Inflammatory macrophage treated with lipopolysaccharide for 1 hour (primary cell): Measurements from ENCODE around the gene SOX13.
"Not testable (repeated sequence)": the region's sequence is repeated elsewhere in the genome, so short reads cannot be mapped to it uniquely, and the experiment has no call there.

Source experiments
- DNase-seq, 2 donors: peaks; one replicate each; pipeline ENCODE4 v3.0.0-alpha.2; 2020 to 2022

SOX13 gene

GRCh38 chr1:204072931-204073836, at the start of gene SOX13:
Gene SOX13 (plus strand): TSS chr1:204073115. CDS start chr1:204112916, 39,801 bp downstream.
- DNase-seq, result peak; percentile 35 to 40

- DNase-seq, result no peak
Observed at GRCh38 chr1:204025917-204026707, 46.8 kb upstream of the SOX13 start.

DNA sequence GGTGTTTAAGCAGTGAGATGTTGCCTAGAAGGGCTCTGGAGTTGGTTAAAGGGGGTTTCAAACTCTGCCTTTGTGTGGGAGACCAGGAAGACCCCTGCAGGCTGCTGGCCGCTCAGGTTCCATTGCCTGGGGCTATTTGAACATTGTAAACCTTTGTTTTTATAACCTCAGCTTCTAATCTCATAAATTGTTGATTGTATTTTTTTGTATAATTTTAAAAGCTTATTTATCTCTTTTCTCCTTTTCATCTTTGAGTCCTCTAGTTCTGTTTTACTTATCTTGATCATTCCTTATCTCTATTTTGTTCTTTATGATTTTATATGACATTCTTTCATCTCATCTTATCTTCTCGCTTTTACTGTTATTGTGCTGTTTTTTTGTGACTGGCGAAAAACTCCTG, 45.5 kb upstream of the SOX13 start:
- DNase-seq, result no peak

DNA sequence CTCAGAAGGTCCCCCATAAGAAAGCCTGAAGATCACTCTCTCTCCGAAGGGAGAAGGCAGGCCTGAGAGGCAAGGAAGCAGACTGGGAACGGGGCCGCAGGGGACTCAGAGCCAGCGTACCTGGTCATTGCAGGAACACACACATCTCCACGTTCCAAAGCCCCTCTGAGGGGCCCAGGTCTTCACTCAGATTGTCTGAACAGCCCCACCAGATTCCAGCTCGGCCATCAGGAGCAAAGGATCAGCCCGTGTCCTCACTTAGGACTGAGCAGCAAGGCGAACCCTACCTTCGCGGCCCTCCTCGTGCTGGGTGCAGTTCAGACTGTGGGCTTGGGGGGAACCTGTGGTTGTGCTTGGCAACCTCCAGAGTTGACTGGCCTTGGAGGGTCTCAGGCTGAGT, 43.9 kb upstream of the SOX13 start:
- DNase-seq, result no peak

DNA sequence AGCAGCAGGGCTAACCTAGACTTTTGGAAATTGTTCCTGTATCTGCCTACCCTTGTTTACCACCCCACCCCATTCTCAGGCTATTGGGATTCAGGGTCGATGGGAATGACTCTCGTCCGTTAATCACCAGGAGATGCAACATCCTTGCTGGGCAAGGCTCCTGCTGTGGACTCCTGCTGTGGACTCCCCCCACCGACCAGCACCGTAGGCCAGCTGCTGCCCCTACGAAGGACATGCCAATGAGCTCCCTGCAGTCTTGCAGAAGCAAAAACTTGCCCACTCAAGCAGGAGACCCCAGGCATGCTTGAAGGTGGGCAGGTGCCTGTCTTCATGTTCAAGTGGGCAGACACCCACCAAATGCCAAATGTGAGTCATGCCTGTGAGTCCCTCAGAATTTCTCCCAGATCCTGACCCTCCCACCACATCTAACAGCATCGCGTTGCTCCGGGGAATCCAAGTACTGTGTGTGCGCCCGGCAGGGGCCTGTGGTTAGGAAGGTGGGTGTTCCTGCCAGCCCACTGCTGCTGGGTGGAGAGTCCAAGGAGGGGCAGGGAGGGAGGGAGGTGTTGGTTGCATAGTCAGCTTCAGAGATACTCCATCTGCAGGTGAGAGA, 41.7 kb upstream of the SOX13 start:
- no peak for DNase-seq

- no peak for DNase-seq
Observed at GRCh38 chr1:204032642-204033235, 40.2 kb upstream of the SOX13 start.

GRCh38 chr1:204033306-204033705, 39.6 kb upstream of the SOX13 start:
- no peak for DNase-seq

DNA sequence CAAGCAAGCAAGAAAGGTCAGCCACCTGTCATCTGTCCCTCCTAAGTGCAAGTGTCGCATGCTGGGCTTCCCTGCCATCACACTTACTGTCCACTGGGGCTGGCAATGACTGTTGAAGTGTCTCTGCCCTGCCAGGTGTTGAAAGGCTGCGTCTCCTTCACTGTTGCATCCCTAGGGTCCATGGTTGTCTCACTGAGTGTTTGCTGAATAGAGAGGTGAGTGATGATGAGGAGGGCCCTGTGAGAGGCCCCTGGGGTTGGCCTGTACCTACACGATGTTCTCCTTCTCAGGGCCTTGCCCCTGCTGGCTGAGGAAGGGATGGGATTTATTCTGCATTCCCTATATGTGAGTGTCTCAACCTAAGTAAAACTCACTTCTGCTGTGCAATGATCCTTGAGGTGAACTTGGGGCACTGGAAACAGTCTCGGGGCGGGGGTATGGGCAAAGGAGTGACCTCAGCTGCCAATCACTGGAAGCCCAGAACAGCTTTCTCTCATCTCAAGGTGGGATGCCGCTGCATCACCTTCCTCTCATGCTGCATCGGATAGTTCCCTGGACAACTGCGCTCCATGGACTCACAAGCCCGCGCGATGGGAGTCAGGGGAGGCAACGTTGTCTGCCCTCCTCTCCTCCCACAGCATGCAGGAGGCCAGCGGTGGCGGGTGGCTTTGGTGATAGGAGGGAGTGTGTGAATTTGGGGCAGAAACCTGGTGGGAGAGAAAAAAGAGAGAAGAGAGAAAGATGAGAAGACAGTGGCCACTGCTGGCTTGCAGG, 35.8 kb upstream of the SOX13 start:
- no peak for DNase-seq

DNA sequence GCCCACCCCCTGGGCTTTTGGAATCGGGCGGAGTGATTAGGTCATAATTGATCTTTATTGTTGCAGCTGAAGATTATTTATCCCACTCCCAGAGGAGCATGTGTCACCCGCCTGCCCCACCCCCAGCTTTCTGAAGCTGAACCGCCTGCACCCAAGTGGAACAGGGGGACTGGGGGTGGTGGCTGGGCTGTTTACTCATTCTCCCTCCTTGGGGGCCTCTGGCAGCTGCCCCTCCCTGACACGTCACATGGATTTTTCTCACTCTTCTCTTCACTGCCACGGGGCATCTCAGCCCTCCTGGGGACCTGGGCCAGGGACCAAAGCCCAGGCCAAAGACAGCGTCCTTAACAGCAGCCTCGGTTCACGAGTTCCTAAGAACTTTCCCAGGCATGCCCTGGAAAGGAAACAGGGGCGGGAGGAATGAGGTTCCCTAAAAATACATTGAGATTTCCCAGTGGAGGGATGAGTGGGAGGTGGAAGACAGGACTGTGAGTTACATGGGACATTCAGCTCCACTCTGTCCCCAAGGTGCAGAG, 31.6 kb upstream of the SOX13 start:
- no peak for DNase-seq

GRCh38 chr1:204041803-204042505, 31.0 kb upstream of the SOX13 start:
- DNase-seq, result peak in 1 of 2 donors; percentile 7

- DNase-seq, result peak; percentile 30 to 70
Observed at GRCh38 chr1:204042516-204042915, 30.4 kb upstream of the SOX13 start.

DNA sequence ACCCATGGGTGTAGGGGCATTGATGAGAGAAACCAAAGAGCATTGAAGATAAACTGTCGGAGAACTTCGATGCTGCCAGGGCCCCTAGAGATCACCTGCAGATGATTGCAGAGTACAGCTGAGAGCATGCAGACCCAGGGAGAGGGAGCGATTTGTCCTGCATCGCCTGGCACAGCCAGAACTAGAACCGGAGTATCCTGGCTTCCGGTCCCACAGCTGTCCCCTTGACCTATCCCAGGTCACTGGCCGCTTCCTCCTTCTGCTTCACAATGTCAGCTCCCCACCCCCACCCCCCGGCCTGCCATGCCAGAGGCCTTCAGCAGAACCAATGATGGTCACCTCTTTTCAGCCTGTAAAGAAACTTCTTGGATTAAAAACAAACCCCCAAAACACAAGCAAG, 29.2 kb upstream of the SOX13 start:
- DNase-seq, result no peak

GRCh38 chr1:204044448-204044847, 28.5 kb upstream of the SOX13 start:
- DNase-seq, result no peak

- DNase-seq, result peak in 1 of 2 donors; percentile 6
Observed at GRCh38 chr1:204045430-204045829, 27.5 kb upstream of the SOX13 start.

DNA sequence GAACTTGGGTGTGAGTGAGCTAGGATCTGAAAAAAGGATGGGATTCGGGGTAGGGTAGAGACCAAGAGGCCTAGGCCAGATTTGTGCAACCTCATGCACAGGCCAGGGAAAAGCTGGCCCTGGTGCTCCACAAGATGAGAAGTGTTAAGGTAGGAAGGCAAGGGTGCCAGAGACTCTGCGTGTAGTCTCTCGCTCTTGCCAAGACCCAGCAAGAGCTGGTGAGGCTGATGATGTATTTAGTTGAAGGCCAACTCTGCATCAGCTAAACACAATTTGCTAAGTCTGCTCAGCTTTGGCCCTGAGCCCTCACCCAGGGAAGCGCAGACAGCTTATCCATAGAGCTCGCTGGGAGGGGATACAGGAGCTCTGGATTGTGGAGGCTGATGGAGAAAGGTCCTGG, 26.6 kb upstream of the SOX13 start:
- no peak for DNase-seq

DNA sequence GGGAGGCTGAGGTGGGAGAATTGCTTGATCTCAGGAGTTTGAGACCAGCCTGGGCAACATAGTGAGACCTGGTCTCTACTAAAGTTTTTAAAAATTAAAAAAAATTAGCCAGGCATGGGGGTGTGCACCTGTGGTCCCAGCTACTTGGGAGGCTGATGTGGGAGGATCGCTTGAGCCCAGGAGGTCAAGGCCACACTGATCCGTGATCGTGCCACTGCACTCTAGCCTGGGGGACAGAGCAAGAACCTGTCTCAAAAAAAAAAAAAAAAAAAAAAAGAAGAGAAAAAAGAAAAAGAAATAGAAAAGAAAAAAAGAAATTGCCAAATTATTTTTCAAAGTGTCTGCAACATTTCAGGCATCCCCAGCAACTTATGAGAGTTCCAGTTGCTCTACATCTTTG, 24.1 kb upstream of the SOX13 start:
- DNase-seq, result not testable (repeated sequence)

DNA sequence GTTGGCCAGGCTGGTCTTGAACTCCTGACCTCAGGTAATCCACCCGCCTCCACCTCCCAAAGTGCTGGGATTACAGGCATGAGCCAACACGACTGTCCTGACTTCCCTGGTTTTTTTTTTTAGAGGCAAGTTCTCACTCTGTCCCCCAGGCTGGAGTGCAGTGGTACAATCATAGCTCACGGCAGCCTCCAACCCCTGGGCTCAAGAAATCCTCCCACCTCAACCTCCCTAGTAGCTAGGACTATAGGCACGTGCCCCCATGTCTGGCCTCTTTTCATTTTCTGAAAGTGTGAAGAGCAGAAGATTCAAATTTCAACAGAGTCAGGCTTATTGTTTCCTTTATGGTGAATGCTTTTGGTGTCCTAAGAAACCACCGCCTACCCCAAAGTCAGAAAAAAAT, 21.7 kb upstream of the SOX13 start:
- no peak for DNase-seq

DNA sequence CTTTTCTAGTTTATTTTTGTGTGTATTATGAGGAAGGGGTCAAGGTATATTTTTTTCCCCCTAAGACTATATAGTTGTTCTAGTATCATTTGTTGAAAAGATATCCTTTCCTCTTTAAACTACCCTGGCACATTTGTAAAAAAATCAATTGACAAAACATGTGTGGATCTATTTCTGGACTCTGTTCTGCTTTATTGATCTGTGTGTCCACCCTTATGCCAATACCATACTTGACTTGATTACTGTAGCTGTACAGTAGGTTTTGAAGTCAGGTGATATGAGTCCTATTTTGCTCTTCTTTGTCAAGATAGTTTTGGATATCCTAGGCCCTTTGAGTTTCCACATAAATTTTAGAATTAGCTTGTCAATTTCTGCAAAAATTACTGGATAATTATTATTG, 21.2 kb upstream of the SOX13 start:
- DNase-seq, result no peak

- DNase-seq, result no peak
Observed at GRCh38 chr1:204053893-204054292, 19.0 kb upstream of the SOX13 start.

- DNase-seq, result no peak
Observed at GRCh38 chr1:204059970-204060369, 12.9 kb upstream of the SOX13 start.

GRCh38 chr1:204062106-204062505, 10.8 kb upstream of the SOX13 start:
- DNase-seq, result no peak
